Measurements from ENCODE around the gene ANAPC2.

The ANAPC2 gene

GRCh38 chr9:137215196-137215986 is 27.0 kb upstream of the ANAPC2 start:
- DNase-seq (ENCODE audit: low read depth in 2 of 3, low spot score in 1 of 3), result no peak

- no peak for DNase-seq (ENCODE audit: low read depth in 2 of 3, low spot score in 1 of 3)
These were observed 26.3 kb upstream of the ANAPC2 start for GRCh38 chr9:137214620-137215019.

DNA sequence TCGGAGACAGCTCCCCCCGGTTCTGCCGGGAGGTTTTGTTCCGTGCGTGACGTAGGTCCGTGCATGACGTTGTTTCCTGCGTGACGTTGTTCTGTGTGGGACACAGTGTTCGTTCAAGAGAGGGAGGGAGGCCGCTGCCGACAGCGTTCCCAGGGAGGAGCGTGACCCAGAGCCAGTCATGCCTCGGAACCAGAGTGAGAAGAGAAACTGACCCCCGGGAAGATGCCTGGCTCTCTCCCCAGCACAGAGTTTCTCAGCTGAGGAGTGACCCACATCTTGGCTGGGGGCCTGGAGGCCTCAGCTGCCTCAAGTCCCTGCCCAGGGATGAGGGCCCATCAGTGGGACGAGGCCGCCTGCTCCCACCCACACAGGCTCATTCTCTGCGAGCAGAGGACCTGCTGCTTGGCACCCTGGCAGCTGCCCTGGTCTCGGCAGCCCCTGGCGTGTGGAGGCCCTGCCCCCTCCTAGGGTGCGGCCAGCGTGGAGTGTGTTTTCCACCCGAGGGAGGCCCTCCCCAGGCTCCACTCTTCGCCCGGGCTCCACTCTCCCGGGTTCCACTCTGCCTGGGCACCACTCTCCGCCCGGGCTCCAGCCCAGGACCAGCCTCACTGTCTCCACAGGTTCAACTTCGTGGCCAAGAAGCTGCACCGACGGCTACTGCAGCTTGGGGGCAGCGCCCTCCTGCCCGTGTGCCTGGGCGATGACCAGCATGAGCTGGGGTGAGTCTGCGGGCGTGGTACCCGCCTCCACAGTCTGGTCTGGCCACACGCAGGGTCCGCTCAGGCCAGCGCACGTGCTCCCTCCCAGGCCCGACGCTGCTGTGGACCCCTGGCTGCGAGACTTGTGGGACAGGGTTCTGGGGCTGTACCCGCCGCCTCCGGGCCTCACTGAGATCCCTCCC is 25.1 kb upstream of the ANAPC2 start:
- DNase-seq (ENCODE audit: low read depth in 2 of 3, low spot score in 1 of 3), result no peak

GRCh38 chr9:137212520-137212919 is 24.2 kb upstream of the ANAPC2 start:
- DNase-seq (ENCODE audit: low read depth in 2 of 3, low spot score in 1 of 3), result no peak

- DNase-seq (ENCODE audit: low read depth in 2 of 3, low spot score in 1 of 3), result no peak
These were observed 23.2 kb upstream of the ANAPC2 start for GRCh38 chr9:137211532-137211931.

- DNase-seq (ENCODE audit: low read depth in 2 of 3, low spot score in 1 of 3), result no peak
These were observed 18.2 kb upstream of the ANAPC2 start for GRCh38 chr9:137206602-137207001.

- peak; percentile 88 to 94 (median 94) for DNase-seq (ENCODE audit: low read depth in 2 of 3, low spot score in 1 of 3)
These were observed 17.0 kb upstream of the ANAPC2 start, which contains the start of the genes NDOR1 and TMEM203 for GRCh38 chr9:137205126-137206069. TSS of gene NDOR1 (plus strand) at chr9:137205700. CDS start at chr9:137205778, 78 bp downstream. TSS of gene TMEM203 (minus strand) at chr9:137205648. CDS start at chr9:137205414, 234 bp downstream.

DNA sequence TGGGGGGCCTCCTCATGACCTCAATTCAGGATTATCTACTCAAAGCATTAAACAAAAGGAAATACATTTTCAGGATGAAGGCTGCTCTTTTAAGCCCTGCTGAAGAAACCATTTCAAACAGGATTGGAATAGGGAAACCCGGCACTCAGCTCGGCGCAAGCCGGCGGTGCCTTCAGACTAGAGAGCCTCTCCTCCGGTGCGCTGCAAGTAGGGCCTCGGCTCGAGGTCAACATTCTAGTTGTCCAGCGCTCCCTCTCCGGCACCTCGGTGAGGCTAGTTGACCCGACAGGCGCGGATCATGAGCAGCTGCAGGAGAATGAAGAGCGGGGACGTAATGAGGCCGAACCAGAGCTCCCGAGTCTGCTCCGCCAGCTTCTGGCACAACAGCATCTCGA is 16.4 kb upstream of the ANAPC2 start:
- DNase-seq (ENCODE audit: low read depth in 2 of 3, low spot score in 1 of 3), result no peak

GRCh38 chr9:137202966-137203365 is 14.6 kb upstream of the ANAPC2 start:
- no peak for DNase-seq (ENCODE audit: low read depth in 2 of 3, low spot score in 1 of 3)

GRCh38 chr9:137201205-137201868 is 13.0 kb upstream of the ANAPC2 start:
- no peak for DNase-seq (ENCODE audit: low read depth in 2 of 3, low spot score in 1 of 3)

GRCh38 chr9:137200311-137201204 is 12.2 kb upstream of the ANAPC2 start, which contains the start of gene TPRN:
TSS of gene TPRN (minus strand) at chr9:137200741. CDS start at chr9:137200711, 30 bp downstream.
- DNase-seq (ENCODE audit: low read depth in 2 of 3, low spot score in 1 of 3), result peak; percentile 96 to 99 (median 96)

- no peak for DNase-seq (ENCODE audit: low read depth in 2 of 3, low spot score in 1 of 3)
These were observed 11.2 kb upstream of the ANAPC2 start for GRCh38 chr9:137199411-137200121.

GRCh38 chr9:137198902-137199283 is 10.5 kb upstream of the ANAPC2 start:
- no peak for DNase-seq (ENCODE audit: low read depth in 2 of 3, low spot score in 1 of 3)

DNA sequence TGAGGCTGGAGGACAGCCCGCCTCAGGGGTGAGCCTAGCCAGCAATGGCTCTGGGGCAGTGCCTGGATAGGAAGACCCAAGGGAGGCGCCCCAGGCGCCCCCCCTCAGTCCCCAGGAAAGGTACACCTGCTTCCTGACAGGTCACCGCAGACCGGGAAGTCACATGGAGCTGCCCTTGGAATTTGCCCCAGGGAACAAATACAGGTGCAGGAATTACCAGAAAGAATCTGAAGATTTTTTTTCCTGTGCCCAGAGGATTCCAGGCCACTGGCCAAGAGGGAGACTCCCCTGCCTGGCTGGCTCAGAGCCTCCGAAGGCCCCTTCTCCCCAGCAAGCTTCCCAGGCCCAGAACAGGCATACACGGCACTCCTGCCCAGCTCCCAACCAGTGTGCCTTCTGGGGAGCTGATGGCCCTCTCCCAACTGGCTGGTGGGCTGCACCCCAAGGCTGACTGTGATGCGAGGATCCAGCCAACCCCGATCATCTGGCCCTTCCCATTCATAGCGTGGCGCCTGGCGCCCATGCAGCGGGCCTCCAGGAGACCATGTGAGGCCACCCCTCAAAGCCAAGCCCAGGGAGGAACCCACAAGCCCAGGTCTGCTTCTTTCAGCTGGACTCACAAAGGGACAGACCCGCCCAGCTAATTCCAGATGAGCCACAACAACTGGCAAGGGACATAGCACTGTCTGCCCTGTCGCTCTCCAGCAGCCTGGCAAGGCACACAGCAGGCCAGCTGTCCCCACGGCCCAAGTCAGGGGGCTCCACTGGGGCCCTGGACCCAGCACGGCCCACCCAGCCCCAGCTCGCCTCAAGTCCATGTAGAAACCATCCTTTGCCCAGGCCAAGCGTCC is 9.9 kb upstream of the ANAPC2 start:
- no peak for DNase-seq (ENCODE audit: low read depth in 2 of 3, low spot score in 1 of 3)

DNA sequence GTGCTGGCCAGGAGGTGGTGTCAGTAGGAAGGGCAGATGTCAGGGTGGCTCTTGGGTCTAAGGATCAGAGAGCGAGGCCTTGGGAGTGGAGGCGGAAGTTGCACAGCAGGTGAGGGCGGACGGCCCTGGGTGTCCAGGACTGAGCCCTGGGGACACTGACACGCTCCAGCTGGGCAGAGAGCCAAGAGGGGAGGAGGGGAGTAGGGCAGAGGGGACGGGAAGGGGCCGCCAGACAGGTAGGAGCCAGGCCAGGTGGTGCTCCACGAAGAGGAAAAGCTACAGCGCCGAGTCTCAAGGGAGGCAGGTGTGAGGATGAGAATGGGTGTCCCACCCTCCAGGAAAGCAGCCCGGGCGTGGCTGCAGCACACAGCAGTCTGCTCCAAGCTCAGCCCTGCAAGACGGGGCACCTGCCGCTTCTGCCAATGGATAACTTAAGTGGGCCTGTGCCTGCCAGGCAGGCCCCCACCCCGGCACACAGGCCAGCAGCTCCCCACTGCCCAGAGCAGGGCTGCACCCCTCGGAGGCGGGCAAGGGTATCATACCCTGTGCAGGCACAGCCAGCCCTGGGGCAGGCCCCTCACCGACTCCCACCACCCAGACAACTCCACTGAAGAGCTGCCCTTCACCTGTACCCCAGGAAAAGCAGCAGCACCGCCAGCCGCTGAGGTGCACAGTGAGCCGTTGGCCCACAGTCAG is 7.3 kb upstream of the ANAPC2 start:
- no peak for DNase-seq (ENCODE audit: low read depth in 2 of 3, low spot score in 1 of 3)

GRCh38 chr9:137194909-137195308 is 6.5 kb upstream of the ANAPC2 start:
- DNase-seq (ENCODE audit: low read depth in 2 of 3, low spot score in 1 of 3), result no peak

DNA sequence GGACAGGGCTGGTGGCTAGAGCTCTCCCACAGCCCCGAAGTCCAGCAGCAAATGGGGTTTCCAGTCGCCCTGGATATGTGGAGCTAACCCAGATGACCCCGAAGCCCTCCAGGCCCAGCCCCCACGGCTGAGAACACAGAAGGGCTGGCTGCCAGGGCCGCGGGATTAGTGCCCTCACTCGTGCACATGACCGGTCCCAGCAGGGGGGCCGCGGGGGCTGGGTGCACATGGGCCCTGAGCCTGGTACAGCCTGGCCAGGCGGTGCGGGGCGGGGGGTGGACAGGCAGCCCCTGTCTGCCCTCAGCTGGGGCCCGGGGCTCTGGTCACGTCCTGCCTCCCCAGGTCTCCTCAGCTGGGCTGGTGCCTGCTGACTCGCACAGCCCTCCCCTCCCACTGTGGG is 6.0 kb upstream of the ANAPC2 start:
- DNase-seq (ENCODE audit: low read depth in 2 of 3, low spot score in 1 of 3), result no peak
